A673 (cell line): ENCODE results near the gene TMEM87A.

Source experiments
- CTCF ChIP-seq: fragments of 300-800, 200-600 bp; sonication (generic); conservative IDR thresholded peaks from 2 replicates; pipeline ENCODE4 v1.5.1; 2017; ENCODE audit warnings: low read depth, mild to moderate bottlenecking, antibody characterized with exemption, low read length, moderate library complexity, mixed read lengths
- EZH2 ChIP-seq: fragments of 200-600 bp; sonication (generic); IDR thresholded peaks from 2 replicates; pipeline ENCODE4 v1.6.1; 2017; ENCODE audit warnings: borderline replicate concordance, low read depth, mild to moderate bottlenecking, mixed read lengths, antibody characterized with exemption, low read length; ENCODE audit not compliant: poor library complexity, severe bottlenecking

DNA sequence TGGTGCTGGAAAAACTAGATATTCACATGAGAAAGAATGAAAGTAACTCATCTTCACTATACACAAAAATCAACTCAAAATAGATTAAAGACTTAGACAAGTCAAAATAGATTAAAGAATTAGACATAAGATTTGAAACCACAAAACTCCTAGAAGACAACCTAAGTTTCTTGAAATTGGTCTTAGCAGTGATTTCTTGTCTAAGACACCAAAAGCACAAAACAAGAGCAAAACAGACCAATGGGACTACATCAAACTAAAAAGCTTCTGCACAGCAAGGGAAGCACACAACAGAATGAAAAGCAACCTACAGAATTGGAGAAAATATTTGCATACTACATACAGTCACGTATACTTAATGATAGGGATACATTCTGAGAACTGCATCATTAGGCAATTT, 58.6 kb downstream of the TMEM87A start:
- no peak for TF ChIP-seq CTCF
- TF ChIP-seq EZH2: no peak
